Dermis blood vessel endothelial cell (primary cell): ENCODE measurements around the gene THAP12. TPM values are rescaled to one million over a fixed set of nuclear protein-coding genes. Genes with fewer than 3 reads are reported as not detected.
"Not testable (repeated sequence)": the region's sequence is repeated elsewhere in the genome, so short reads cannot be mapped to it uniquely, and the experiment has no call there.

Source experiments
- DNase-seq: peaks from one replicate; pipeline ENCODE4 v3.0.0; 2010
- total RNA-seq: library from RNA; depleted of rRNA; stranded (reverse); fragments of >200 nt; gene quantifications from 2 replicates; pipeline ENCODE4 v1.2.3, GENCODE V29; 2014

The THAP12 gene
- total RNA-seq, 1 donor from 2014 or later: 48.8 TPM

DNA sequence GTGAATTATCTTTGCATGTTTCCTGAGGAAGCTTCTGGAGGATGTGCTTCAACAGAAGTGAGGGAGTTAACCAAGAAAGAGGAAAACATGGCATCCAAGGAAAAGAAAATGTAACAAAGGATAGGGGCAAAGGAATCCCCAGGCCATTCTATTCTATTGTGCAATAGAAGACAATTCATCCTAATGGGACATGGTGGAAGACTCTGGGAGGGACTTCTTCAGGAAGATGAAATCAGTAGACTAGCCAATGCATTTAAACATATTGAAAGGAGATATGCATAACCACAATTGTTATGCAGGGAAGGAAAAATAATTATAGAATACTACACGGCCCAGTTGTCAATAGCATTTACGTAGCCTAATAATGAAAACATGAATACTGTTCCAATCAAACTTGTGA is 55.7 kb downstream of the THAP12 start:
- peak; percentile 22 for DNase-seq

DNA sequence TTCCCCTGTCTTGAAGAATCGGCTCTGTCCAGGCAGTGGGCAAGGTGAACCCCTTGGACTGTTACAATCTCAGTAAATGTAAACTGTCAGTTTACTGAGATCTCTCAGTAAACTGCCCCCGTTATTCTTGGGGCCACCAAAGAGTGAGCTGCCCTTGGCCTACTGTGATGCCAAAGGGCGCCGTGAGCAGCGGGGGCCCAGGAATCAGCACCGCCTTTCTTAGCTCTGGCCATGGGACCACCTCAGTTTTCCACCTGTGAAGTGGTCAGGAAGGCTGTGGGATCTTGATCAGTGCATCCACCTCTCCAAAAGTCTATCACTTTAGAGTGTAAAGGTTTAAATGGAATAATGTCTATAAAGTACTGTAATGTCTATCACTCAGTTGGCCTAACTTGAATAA is 57.1 kb downstream of the THAP12 start:
- no peak for DNase-seq

- not testable (repeated sequence) for DNase-seq
These were observed 57.6 kb downstream of the THAP12 start for GRCh38 chr11:76323375-76323774.

DNA sequence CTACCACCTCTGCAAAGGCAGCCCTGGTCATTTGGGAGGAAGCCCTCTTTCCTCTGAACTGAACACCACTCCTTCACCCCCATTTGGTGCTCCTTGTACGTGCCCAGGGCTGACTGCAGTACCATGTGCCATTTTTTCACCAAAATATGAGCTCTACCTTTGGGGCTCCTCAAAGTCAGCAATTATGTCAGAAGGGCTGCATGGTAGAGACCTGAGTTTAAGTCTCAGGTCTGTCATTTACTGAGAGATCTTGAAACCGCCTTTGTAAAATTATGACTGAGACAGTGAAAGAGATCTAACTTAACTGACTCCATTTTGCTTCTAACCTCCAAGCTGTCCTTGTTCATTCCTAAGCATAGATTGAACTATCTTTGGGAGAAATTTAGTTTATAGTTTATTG is 58.0 kb downstream of the THAP12 start:
- no peak for DNase-seq

DNA sequence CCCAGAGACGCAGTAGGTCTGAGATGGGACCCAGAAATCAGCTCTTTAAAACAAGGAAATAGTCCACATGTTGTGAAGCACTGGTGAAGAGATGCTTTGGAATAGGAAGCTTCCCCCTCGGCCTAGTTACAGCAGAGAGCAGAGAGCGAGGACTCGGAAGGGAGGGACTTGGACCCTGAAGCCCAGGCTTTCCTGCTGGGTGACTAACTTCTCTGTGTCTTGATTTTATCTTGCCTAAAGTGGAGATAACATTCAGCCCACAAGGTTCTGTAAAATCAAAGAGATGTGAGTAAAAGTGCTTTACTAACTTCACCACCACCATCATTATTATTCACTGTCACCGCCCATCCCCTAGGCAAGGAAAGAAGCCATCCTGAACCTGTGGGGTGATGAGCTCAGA is 58.4 kb downstream of the THAP12 start:
- DNase-seq: no peak

GRCh38 chr11:76321820-76322524 is 59.0 kb downstream of the THAP12 start:
- DNase-seq: no peak

GRCh38 chr11:76321340-76321739 is 59.6 kb downstream of the THAP12 start:
- no peak for DNase-seq

- no peak for DNase-seq
These were observed 60.0 kb downstream of the THAP12 start for GRCh38 chr11:76320929-76321328.

- not testable (repeated sequence) for DNase-seq
These were observed 61.1 kb downstream of the THAP12 start for GRCh38 chr11:76319798-76320197.

- DNase-seq: peak; percentile 89
These were observed 62.1 kb downstream of the THAP12 start for GRCh38 chr11:76318744-76319384.

GRCh38 chr11:76317296-76317695 is 63.6 kb downstream of the THAP12 start:
- no peak for DNase-seq

- DNase-seq: no peak
These were observed 64.2 kb downstream of the THAP12 start for GRCh38 chr11:76316726-76317125.

GRCh38 chr11:76315182-76315853 is 65.6 kb downstream of the THAP12 start:
- no peak for DNase-seq

GRCh38 chr11:76314741-76315090 is 66.2 kb downstream of the THAP12 start:
- no peak for DNase-seq

DNA sequence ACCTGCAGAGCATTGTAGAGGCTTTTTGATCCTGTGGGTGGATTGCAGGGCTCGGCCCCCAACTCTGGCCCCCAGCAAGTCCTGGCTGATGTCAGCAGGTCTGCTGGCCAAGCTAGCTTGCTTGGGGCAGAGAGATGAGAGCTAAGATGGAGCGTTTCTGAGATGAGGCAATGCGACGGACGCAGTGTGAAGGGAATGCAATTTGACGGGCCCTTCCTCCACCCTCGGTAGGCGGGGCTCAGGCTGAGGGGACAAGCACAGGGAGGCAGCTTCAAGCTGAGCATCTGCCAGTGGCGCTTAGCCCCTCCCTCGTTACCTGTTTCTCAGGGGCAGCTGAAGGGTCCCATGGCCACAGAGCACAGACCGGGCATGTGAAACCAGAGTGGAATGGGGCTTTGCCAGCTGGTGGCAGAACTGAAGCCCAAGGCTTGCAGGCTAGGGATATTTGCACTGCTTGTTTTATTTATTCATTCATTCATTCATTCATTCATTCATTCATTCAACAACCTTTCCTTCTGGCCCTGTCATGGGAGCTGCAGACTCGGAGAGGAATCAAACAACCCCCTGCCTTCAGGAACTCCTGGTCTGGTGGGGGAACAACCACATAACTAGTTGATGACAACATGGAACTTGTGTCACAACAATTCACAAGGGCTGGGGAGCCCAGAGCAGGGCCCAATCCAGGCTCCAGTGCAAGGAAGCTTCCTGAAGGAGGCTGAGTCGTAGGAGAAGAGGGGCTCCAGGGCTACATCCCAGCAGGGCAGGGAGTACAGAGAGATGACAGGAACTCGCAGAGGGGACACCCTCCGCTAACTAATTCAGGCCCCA is 66.8 kb downstream of the THAP12 start:
- DNase-seq: no peak

DNA sequence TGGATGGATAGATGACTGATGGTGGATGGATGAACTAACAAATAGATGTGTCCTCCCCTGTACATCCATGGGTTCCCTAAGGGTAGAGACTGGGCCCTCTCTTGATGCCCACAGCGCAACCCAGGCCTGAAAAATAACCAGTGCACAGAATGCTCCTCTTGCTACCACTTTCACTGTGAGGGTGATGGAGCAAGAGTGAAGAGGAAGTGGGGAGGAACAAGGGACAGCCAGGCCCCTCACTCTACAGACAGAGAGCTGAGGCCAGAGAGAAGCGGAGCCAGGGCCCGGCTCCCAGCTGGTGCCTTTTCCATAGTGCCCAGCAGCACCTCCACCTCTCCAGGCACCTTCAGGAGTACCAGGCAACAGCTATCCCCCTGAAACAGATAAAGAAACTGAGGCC is 67.7 kb downstream of the THAP12 start:
- no peak for DNase-seq

DNA sequence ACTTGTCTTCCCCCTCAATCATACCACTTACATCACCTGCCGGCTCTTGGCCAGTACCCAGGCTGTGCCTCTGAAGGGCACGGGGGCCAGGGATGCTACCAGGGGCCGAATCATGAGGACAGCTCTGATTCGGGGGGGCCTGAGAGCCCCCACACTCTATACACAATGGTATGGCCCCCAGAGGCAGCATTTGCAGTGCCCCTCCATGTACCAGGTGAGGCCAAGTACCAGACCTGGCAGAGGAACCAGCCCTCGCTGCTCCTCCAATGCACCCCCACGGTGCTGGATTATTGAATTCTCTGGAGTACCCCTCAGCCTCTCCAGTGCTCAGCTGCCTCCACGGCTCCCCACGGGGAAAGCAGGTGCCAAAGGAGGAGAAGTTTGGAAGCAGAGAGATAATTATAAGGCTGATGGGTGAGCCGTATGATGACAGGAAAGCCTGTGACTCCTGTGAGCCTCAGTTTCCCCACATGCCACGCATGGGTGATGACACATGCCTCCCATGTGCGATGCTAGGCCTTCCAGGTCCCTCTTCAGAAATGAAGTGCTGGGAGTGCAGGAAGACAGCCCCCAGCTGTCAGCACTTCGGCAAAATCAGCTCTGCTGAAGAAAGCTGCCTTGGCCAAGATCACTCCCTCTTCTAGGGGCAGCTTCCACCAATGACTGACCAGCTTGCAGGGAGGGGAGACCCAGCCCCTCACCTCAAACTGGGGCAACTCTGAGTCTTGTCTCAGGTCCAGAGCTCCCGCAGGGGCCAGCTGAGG is 69.9 kb downstream of the THAP12 start:
- DNase-seq: no peak

- DNase-seq: no peak
These were observed 72.8 kb downstream of the THAP12 start for GRCh38 chr11:76307978-76308747.

GRCh38 chr11:76307396-76307795 is 73.5 kb downstream of the THAP12 start:
- DNase-seq: no peak

GRCh38 chr11:76303399-76303798 is 77.5 kb downstream of the THAP12 start:
- DNase-seq: no peak

- no peak for DNase-seq
These were observed 77.9 kb downstream of the THAP12 start for GRCh38 chr11:76302996-76303395.
